Loucy (cell line): ENCODE data around the gene HACD4.

Source experiments
- H2AFZ ChIP-seq: fragments of 200-600 bp; sonication (generic); 2 replicates; pipeline ENCODE4 v1.6.0; 2016; ENCODE audit warnings: antibody characterized with exemption, mild to moderate bottlenecking, low read length, moderate library complexity
- H3F3A ChIP-seq: fragments of 200-600 bp; 2 replicates; pipeline ENCODE4 v1.6.0; 2016; ENCODE audit warnings: antibody characterized with exemption, low read depth, mild to moderate bottlenecking
- H3K27me3 ChIP-seq: fragments of 200-600 bp; sonication (generic); 2 replicates; pipeline ENCODE4 v1.6.1; 2014; ENCODE audit warnings: low read length, mild to moderate bottlenecking; ENCODE audit not compliant: insufficient read depth, poor library complexity, severe bottlenecking
- H3K36me3 ChIP-seq: fragments of 200-600 bp; sonication (generic); 2 replicates; pipeline ENCODE4 v1.6.1; 2016; ENCODE audit warnings: low read length; ENCODE audit not compliant: insufficient read depth
- H3K4me1 ChIP-seq: fragments of 200-600 bp; sonication (generic); 2 replicates; pipeline ENCODE4 v1.5.1; 2014; ENCODE audit warnings: low read length, mild to moderate bottlenecking; ENCODE audit not compliant: insufficient read depth, poor library complexity, severe bottlenecking
- H3K4me2 ChIP-seq: fragments of 200-600 bp; sonication (generic); 2 replicates; pipeline ENCODE4 v1.6.0; 2014; ENCODE audit warnings: antibody characterized with exemption, low read length, low read depth, mild to moderate bottlenecking; ENCODE audit not compliant: poor library complexity, severe bottlenecking
- H3K4me3 ChIP-seq: fragments of 200-600 bp; sonication (generic); 2 replicates; pipeline ENCODE4 v1.5.1; 2014; ENCODE audit warnings: low read length, mild to moderate bottlenecking, mixed read lengths; ENCODE audit not compliant: poor library complexity, severe bottlenecking
- H3K79me2 ChIP-seq: fragments of 200-600 bp; sonication (generic); 2 replicates; pipeline ENCODE4 v1.6.1; 2014; ENCODE audit warnings: low read length; ENCODE audit not compliant: insufficient read depth
- H3K9ac ChIP-seq: fragments of 200-600 bp; sonication (generic); 2 replicates; pipeline ENCODE4 v1.6.0; 2014; ENCODE audit warnings: mild to moderate bottlenecking, low read depth, low read length, moderate library complexity; ENCODE audit not compliant: poor library complexity, severe bottlenecking
- H3K9me2 ChIP-seq: fragments of 200-600 bp; sonication (generic); replicated peaks from 2 replicates; pipeline ENCODE4 v1.6.1; 2016; ENCODE audit warnings: low read depth, low read length, mixed read lengths
- H3K9me3 ChIP-seq: fragments of 200-600 bp; sonication (generic); 2 replicates; pipeline ENCODE4 v1.6.1; 2014; ENCODE audit warnings: mild to moderate bottlenecking, antibody characterized with exemption, low read length, low read depth; ENCODE audit not compliant: insufficient read depth
- H4K20me1 ChIP-seq: fragments of 200-600 bp; sonication (generic); 2 replicates; pipeline ENCODE4 v1.6.0; 2014; ENCODE audit warnings: antibody characterized with exemption, low read length, mild to moderate bottlenecking; ENCODE audit not compliant: insufficient read depth, poor library complexity, severe bottlenecking
- EZH2phosphoT487 ChIP-seq: fragments of 200-600 bp; IDR thresholded peaks from 2 replicates; pipeline ENCODE4 v1.6.1; 2018; ENCODE audit warnings: antibody characterized with exemption, mild to moderate bottlenecking, moderate library complexity, borderline replicate concordance
- TF ChIP-seq, protein P1 (sequence below): fragments of 200-600 bp; sonication (generic); conservative IDR thresholded peaks from 2 replicates; pipeline ENCODE4 v1.5.1; 2014; ENCODE audit warnings: mild to moderate bottlenecking, antibody characterized with exemption, low read length

Gene HACD4

DNA sequence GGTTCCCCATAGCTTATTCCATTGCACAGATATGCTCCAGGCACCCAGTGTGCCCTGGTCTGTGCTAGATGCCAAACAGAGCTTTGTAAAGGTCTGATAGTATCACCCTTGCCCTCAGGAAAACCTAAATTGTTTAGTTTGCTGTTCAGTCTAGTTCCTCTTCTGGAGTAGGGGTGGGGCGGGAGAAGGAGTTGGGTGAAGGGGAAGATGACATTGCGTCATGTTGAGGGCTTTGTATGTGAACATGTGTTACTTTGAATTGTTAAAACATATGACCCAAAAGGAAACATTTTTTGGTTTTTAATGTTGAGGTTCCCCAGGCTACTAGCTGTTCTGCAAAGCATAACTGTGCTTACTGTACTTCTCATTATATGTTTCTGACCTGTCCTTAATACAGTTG lies 40.6 kb downstream of the HACD4 start:
- H3F3A ChIP-seq, result no peaks in the 10 kb centered on the region
- no peaks in the 10 kb centered on the region for H3K9me3 ChIP-seq

DNA sequence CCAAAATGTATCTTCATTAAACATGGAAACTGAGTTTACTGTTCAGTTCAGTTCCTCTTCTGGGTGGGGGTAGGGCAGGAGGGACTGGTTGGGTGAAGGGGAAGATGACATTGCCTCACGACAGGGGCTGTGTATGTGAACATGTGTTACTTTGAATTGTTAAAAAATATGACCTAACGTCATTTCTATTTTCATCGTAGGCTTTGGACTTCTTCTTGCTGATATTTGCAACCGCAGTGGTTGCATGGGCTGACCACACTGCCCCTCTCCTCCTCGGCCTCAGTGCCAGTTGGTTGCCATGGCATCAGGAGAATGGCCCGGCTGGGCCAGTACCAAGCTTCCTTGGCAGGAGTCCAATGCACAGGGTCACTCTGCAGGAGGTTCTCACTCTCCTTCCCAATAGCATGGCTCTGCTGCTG lies 41.5 kb downstream of the HACD4 start:
- no peak overlapping the region for H2AFZ ChIP-seq
- no peak overlapping the region for H3K4me2 ChIP-seq
- H3F3A ChIP-seq, result no peaks in the 10 kb centered on the region
- H4K20me1 ChIP-seq, result no peaks in the 10 kb centered on the region
- no peaks in the 10 kb centered on the region for H3K4me1 ChIP-seq
- no peaks in the 10 kb centered on the region for H3K9me3 ChIP-seq
- H3K79me2 ChIP-seq, result no peaks in the 10 kb centered on the region
- no peaks in the 10 kb centered on the region for H3K9me2 ChIP-seq
- peaks cover 21% of the 10 kb centered on the region for H3K36me3 ChIP-seq
- TF ChIP-seq, protein P1, sequence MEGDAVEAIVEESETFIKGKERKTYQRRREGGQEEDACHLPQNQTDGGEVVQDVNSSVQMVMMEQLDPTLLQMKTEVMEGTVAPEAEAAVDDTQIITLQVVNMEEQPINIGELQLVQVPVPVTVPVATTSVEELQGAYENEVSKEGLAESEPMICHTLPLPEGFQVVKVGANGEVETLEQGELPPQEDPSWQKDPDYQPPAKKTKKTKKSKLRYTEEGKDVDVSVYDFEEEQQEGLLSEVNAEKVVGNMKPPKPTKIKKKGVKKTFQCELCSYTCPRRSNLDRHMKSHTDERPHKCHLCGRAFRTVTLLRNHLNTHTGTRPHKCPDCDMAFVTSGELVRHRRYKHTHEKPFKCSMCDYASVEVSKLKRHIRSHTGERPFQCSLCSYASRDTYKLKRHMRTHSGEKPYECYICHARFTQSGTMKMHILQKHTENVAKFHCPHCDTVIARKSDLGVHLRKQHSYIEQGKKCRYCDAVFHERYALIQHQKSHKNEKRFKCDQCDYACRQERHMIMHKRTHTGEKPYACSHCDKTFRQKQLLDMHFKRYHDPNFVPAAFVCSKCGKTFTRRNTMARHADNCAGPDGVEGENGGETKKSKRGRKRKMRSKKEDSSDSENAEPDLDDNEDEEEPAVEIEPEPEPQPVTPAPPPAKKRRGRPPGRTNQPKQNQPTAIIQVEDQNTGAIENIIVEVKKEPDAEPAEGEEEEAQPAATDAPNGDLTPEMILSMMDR, result no peak
- no peak for TF ChIP-seq EZH2phosphoT487
- no peak overlapping the region for H3K9ac ChIP-seq
- H3K4me3 ChIP-seq, result no peak overlapping the region
- H3K27me3 ChIP-seq, result no peaks in the 10 kb centered on the region

More for the DNA sequence above, 40.6 kb downstream of the HACD4 start:
- Histone ChIP-seq H3K27me3 (no peaks in the 10 kb centered on the region), H3K36me3 (peaks cover 21% of the 10 kb centered on the region), H3K9me2 (no peaks in the 10 kb centered on the region), H3K4me3 (no peak overlapping the region), H3K79me2 (no peaks in the 10 kb centered on the region), H3K4me1 (no peaks in the 10 kb centered on the region), H2AFZ (no peak overlapping the region), H4K20me1 (no peaks in the 10 kb centered on the region), H3K9ac (no peak overlapping the region), H3K4me2 (no peak overlapping the region)
- TF ChIP-seq EZH2phosphoT487, result no peak
- TF ChIP-seq, protein P1, result no peak

DNA sequence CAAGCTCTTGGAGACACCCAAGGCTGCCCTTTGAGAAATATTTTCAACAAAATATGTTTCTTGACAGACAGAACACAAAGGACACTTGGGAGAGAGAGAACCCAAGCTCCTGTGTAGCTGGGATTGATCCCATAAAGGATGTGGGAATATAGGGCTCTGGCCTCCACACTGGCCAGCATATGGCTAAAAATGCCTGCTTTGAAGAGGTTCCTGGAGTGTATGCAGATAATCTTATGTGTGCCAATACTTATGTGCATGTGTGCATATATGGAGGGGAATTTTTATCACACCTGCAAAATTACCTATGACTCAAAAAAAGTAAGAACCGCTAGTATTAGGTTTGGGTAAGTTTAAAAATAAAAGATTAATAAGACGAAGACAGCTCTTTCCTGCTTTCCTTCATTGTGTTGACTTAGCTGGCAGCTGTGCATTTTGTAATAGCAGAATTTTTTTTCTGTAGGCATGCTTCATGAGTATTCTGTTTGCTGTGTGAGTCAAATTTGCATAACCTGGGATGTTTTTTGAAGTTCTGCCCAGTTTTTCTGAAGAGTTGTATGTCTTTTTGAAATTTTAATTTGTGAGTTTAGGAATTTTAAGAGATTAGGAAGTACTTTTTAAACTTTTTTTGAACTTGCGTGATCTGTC lies 42.6 kb downstream of the HACD4 start:
- no peaks in the 10 kb centered on the region for H3K27me3 ChIP-seq
- TF ChIP-seq, protein P1, result no peak
- TF ChIP-seq EZH2phosphoT487, result no peak
- H3K9ac ChIP-seq, result no peak overlapping the region
- H3K4me3 ChIP-seq, result no peak overlapping the region
- no peaks in the 10 kb centered on the region for H3K9me2 ChIP-seq
- no peak overlapping the region for H3K4me2 ChIP-seq
- H3F3A ChIP-seq, result no peaks in the 10 kb centered on the region
- no peaks in the 10 kb centered on the region for H3K9me3 ChIP-seq
- H3K79me2 ChIP-seq, result no peaks in the 10 kb centered on the region
- H3K4me1 ChIP-seq, result no peaks in the 10 kb centered on the region
- H4K20me1 ChIP-seq, result no peaks in the 10 kb centered on the region
- peaks cover 18% of the 10 kb centered on the region for H3K36me3 ChIP-seq
- no peak overlapping the region for H2AFZ ChIP-seq
